ENCODE data around the gene CEP250. TPM values are rescaled to one million over a fixed set of nuclear protein-coding genes. Genes with fewer than 3 reads are reported as not detected.
A peak's percentile ranks its signal among the peaks of the same experiment; 100 is the strongest.

Gene CEP250
- total RNA-seq, 1 experiment from 2014 or later: 41.0 TPM

- Mint-ChIP-seq H3K27me3 (ENCODE audit: insufficient read depth, unreplicated experiment) (no peaks in the 10 kb centered on the region), H3K36me3 (ENCODE audit: insufficient read depth, unreplicated experiment) (peaks cover 7% of the 10 kb centered on the region), H3K27ac (ENCODE audit: low read depth, unreplicated experiment) (no peak within 1 kb of the TSS), H3K9me3 (ENCODE audit: unreplicated experiment) (no peaks in the 10 kb centered on the region), H3K4me3 (ENCODE audit: unreplicated experiment) (no peak within 1 kb of the TSS), H3K4me1 (ENCODE audit: insufficient read depth, unreplicated experiment) (no peaks in the 10 kb centered on the region)
- POLR2A ChIA-PET: interaction anchor here (3.6 kb wide), 1 partner anchor 12 kb away, joined by 11 read pairs; the partner anchor contains the start of gene ERGIC3
- DNase-seq (ENCODE audit: unreplicated experiment): no peak
- CTCF ChIA-PET: interaction anchor here (0.7 kb wide), 1 partner anchor 314 kb away, joined by 3 read pairs; no protein-coding TSS in a partner anchor
- BruUV-seq (replicated peaks): no TSS peak
- no peak for TF ChIP-seq CTCF (IDR thresholded peaks at IDR 0.05; ENCODE audit: unreplicated experiment)
- intact Hi-C loops (cut with micrococcal nuclease): no loop called here
These were observed 74.2 kb downstream of the CEP250 start, which contains the start of gene C20orf173 for GRCh38 chr20:35529552-35529951. TSS of gene C20orf173 (minus strand) at chr20:35529652. CDS start at chr20:35529373, 279 bp downstream.

- Mint-ChIP-seq H3K9me3 (ENCODE audit: unreplicated experiment) (no peaks in the 10 kb centered on the region), H3K27me3 (ENCODE audit: insufficient read depth, unreplicated experiment) (no peaks in the 10 kb centered on the region), H3K27ac (ENCODE audit: low read depth, unreplicated experiment) (no peak overlapping the region), H3K4me3 (ENCODE audit: unreplicated experiment) (no peak overlapping the region), H3K36me3 (ENCODE audit: insufficient read depth, unreplicated experiment) (peaks cover 15% of the 10 kb centered on the region), H3K4me1 (ENCODE audit: insufficient read depth, unreplicated experiment) (peaks cover 7% of the 10 kb centered on the region)
- POLR2A ChIA-PET: interaction anchor here (1.0 kb wide), 1 partner anchor 8 kb away, joined by 3 read pairs; no protein-coding TSS in a partner anchor
- TF ChIP-seq CTCF (IDR thresholded peaks at IDR 0.05; ENCODE audit: unreplicated experiment): no peak
- no peak for DNase-seq (ENCODE audit: unreplicated experiment)
- no TSS peak for BruUV-seq (replicated peaks)
- intact Hi-C loops (cut with micrococcal nuclease): no loop called here
- CTCF ChIA-PET: no interaction called here
These were observed 84.4 kb downstream of the CEP250 start for GRCh38 chr20:35539756-35540212.

- peaks cover 7% of the 10 kb centered on the region for H3K4me1 Mint-ChIP-seq (ENCODE audit: insufficient read depth, unreplicated experiment)
- H3K36me3 Mint-ChIP-seq (ENCODE audit: insufficient read depth, unreplicated experiment): peaks cover 21% of the 10 kb centered on the region
- DNase-seq (ENCODE audit: unreplicated experiment): no peak
- POLR2A ChIA-PET: interaction anchor here (0.6 to 2.1 kb wide), 15 partner anchors 10 to 201 kb away, joined by 3 to 16 read pairs (median 5); partner anchors contain the start of genes C20orf173, CPNE1, NFS1 and RBM12
- intact Hi-C loops (cut with micrococcal nuclease): no loop called here
- CTCF ChIA-PET: interaction anchor here (0.6 to 2.3 kb wide), 3 partner anchors 12 to 29 kb away, joined by 3 to 8 read pairs (median 5); no protein-coding TSS in a partner anchor
- BruUV-seq (replicated peaks): TSS peak; percentile 62
- H3K27ac Mint-ChIP-seq (ENCODE audit: low read depth, unreplicated experiment): peak overlapping the region; percentile 91
- H3K9me3 Mint-ChIP-seq (ENCODE audit: unreplicated experiment): no peaks in the 10 kb centered on the region
- TF ChIP-seq CTCF (IDR thresholded peaks at IDR 0.05; ENCODE audit: unreplicated experiment): no peak
- H3K4me3 Mint-ChIP-seq (ENCODE audit: unreplicated experiment): peak overlapping the region; percentile 91
- H3K27me3 Mint-ChIP-seq (ENCODE audit: insufficient read depth, unreplicated experiment): no peaks in the 10 kb centered on the region
These were observed 85.9 kb downstream of the CEP250 start for GRCh38 chr20:35541118-35541782.

Measured in MCF 10A (cell line).